GM15510 (cell line): ENCODE measurements around the gene SEMA4A.

Source experiments
- POLR2A ChIP-seq: IDR thresholded peaks from 3 replicates; pipeline ENCODE4 v1.6.1; 2011; ENCODE audit warnings: borderline replicate concordance; ENCODE audit not compliant: insufficient read length; ENCODE audit errors: extremely low read depth

The SEMA4A gene

DNA sequence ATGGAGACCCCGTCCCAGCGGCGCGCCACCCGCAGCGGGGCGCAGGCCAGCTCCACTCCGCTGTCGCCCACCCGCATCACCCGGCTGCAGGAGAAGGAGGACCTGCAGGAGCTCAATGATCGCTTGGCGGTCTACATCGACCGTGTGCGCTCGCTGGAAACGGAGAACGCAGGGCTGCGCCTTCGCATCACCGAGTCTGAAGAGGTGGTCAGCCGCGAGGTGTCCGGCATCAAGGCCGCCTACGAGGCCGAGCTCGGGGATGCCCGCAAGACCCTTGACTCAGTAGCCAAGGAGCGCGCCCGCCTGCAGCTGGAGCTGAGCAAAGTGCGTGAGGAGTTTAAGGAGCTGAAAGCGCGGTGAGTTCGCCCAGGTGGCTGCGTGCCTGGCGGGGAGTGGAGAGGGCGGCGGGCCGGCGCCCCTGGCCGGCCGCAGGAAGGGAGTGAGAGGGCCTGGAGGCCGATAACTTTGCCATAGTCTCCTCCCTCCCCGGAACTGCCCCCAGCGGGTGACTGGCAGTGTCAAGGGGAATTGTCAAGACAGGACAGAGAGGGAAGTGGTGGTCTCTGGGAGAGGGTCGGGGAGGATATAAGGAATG lies 38.4 kb upstream of the SEMA4A start:
- no peak for TF ChIP-seq POLR2A

DNA sequence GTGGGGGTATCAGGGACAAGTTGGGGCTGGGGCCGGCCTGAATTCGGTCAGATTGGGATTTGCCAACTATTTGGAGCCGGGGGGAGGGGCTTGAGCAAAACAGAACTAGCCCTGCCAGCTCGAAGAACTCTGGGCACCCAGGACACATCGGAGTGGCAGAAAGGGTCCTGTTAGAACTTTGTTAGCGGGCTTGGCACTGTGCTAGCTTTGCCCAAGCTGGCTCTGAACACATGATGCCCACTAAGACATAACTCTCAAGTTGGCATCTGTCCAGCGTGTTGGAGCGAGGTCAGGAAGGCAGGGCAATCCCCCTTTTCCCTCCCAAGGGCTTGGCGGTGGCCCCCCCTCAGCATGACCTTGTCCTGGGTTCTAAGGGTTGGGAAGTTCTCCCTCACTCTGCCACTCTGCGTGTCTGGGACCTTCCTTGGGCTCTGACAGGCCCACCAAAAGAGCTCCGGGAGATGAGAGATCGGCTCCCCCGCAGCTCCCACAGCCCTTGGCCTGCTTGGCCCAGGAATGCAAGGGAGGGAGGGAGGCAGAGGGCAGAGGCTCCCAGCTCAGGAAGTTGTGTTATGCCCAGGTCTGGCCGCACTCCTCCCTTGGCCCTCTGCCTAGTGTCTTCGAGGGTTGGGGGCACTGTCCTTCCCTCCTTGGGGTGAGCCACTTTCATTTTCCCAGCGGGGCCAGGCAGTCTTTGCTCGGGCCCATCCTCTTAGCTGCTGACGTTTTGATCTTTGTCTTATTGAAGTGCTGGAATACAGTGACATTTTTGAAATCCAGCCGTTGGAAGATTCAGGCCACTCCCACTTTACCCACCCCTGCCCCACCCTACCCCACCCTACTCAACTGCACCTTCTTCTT lies 37.6 kb upstream of the SEMA4A start:
- no peak for TF ChIP-seq POLR2A

DNA sequence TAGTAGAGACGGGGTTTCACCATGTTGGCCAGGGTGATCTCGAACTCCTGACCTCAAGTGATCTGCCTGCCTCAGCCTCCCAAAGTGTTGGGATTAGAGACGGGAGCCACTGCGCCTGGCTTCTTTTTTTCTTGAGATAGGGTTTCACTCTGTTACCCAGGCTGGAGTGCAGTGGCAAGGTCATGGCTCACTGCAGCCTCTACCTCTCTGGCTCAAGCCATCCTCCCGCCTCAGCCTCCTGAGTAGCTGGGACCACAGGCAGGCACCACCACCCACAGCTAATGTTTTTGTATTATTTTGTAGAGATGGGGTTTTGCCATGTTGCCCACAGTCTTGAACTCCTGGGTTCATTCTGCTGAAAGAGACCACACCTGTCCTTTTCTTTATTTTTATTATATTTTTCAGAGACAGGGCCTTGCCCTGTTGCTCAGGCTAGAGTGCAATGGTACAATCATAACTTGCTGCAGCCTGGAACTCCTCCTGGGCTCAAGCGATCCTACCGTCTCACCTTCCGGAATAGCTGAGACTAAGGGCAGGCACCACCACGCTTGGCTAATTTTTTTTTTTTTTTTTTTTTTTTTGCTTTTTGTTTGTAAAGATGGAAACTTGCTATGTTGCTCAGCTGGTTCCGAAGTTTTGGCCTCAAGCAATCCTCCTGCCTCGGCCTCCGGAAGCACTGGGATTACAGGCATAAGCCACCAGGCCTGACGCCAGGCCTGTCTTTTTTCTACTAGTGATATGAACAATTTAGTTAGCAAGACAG lies 35.8 kb upstream of the SEMA4A start:
- TF ChIP-seq POLR2A: no peak

DNA sequence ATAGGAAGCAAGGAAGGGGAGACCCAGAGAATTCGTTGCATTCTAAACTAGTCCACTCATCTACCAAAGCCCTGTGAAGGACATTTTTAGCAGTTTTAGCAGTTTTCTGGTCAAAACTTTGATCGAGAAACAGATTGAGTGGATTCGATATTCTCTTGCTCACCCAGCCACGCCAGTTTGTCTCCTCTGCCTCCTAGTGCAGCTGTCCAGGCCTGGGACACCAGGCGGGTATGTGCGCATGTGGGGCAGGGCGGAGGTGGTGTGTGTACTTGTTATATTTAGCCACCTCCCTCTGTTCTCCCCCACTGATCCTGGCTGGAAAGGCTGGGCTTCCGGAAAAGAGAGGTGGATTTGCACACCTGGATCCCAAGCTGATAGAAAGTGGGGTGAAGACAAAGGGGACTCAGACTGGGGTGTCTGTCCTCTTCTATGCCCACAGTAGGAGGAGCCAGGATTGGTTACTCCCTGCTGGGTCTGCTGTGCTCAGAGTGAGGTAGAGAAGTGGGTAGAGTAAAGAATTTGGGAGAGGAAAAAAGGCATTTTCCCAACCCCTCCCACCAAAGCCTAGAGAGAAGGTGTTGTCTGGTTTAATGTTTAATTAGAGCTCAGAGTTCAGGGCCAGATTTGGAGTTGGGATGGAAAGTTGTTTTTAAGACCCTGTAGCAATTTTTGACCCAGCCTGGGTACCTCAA lies 35.1 kb upstream of the SEMA4A start:
- TF ChIP-seq POLR2A: no peak

DNA sequence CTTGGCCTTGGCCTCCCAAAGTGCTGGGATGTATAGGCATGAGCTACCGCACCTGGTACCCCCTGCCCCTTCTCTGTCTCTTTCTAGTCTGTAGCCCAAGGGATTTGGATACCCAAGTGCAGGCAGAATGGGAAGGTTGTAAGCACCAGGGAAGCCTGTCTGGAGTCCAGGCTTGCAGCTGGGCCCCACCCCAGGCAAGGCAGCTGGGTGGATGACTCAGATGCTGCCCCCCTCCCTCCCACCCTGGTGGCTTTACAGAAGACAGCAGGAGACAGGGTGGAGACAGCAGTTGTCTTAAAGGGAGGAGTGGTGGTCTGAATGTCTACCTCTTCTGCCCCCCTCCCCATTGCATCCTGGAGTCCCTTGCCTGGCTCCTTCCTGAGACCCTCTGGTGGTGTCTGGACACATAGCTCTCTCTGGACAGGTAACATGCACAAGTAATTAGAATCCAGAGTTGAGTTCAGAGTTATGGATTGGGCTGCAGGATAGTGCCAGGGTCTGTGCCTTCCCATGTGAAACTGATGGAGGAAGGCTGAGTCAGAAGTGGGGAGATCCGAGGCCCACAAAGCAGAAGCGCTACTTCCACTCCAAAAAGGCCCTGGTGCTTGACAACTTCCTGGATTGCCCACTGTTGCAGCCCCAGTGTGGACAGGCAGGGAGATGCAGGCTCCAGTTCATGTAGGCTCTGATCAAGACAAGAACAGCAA lies 33.7 kb upstream of the SEMA4A start:
- TF ChIP-seq POLR2A: no peak

DNA sequence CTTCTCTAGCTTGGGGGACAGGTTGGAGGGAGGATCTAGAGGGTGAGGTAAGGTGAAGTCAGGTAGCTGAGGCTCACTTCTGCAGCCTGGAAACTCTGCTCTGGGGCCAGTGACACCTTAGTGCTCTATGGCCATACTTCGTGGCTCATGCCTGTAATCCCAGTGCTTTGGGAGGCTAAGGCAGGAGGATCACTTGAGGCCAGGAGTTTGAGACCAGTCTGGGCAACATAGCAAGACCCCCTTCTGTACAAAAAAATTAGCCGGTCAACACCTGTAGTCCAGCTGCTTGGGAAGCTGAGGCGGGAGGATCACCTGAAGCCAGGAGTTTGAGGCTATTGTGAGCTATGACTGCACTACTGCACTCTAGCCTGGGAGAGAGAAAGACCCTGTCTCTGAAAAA lies 33.1 kb upstream of the SEMA4A start:
- no peak for TF ChIP-seq POLR2A

DNA sequence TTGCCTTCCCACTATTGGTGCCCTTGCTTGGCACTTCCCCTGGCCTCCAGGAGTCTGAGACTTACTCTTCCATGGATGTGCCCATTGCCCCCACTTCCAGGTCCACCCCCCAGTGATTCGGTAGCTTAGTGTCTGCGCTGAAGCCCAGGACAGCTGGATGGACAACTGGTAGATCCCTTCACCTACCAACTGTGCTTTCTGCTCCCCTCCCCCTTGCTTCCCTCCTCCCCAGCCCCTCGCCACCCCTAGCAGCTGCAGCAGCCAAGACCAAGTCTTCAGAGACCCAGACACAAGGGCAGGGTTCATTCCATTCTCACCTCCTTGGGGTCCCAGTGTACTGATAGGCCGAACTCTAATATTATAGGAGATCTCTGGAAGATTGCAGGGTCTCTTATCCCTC lies 31.9 kb upstream of the SEMA4A start:
- TF ChIP-seq POLR2A: no peak

DNA sequence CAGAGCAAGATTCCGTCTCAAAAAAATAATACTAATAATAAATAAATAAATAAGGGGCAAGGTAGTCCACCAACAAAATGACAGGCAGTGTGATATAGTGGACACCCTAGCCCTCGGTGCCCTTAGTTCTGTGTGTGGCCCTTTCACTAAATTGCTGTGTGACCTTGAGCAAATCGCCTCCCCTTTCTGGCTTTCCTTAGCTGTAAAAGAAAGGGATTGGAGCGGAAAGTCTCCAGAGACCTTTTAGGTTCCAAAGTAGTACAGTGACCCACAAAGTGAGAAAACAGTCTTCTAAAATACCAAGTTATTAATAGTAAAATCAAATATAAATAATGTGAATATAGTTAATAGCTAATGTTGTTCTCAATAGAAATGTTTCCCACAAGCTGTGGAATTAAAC lies 31.3 kb upstream of the SEMA4A start:
- no peak for TF ChIP-seq POLR2A

DNA sequence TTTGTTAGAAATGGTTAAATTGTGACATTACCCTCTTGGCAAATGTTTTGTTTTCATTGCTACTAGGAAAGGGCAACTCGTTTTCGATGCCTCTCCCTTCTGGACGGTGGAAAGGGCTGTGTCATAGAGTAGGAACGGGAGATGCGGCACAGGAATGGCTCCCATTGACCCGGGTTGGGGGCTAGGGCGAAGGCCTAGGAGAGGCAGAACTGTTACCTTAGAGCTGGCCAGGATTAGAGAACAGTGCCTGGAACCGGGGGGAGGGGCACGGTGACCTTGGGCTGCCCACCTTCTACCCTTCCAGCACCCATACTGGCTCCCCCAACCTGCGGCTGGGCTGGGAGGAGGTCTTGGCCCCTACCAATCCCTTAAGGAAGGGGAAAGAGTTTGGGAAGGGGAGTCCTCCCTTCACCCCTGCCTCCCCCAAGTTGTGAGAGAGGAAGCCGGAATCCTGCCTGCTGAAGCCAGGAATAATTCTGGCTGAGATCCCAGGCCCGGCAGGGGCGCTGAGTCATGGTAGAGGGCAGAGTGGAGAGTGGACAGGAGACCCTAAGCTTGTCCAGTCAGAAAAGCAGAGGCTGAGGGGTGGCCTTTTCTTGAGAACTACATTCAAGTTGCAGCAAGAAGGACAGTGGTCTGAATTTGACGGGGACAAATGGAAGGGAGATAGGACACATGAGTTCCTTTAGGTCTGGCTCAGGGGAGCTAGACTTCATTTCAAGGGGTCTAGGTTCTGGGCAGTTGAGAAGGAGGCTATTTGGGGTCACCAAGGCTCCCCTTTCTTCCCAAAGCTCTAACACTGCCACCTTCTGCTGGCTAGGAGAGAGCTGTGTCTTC lies 30.6 kb upstream of the SEMA4A start:
- TF ChIP-seq POLR2A: no peak

DNA sequence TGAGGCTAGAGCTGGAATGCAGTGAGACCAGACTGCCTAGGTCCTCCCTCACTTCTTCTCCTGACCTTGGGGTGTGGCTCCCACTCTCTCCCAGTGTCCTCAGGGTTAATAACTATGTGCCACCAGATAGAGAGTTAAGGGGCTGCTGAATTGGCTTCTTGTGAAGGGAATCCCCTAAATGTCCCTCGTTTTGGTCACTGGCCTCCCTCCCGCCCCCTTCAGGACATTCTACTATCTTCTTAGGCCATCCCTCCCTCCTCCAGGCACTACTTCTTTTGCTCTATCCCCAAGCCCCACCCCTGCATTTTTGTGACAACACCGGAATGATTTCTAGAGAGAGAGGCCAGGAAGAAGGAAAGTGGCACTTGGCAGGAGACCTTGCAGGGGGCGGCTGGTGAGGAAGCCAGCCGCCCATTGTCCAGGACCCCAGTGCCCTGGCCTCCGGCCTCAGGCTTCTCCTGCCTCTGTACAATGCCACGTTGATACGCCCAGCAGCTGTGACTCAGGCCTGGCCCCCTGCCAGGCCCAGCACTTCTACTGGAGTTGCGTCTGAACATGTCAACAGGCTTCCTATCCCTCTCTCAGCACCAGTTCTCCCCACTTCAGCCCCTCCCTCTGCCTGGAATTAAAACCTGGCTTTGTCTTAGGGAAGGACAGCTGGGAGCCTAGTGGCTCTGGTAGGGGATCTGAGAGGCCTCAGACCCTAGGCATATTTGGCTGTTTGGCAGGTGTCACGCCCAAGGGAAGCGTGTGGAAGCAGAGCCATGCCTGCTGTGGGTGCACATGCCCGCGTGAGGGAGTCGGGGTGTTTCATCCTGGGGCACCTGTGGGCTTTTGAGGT lies 29.8 kb upstream of the SEMA4A start:
- TF ChIP-seq POLR2A: no peak

DNA sequence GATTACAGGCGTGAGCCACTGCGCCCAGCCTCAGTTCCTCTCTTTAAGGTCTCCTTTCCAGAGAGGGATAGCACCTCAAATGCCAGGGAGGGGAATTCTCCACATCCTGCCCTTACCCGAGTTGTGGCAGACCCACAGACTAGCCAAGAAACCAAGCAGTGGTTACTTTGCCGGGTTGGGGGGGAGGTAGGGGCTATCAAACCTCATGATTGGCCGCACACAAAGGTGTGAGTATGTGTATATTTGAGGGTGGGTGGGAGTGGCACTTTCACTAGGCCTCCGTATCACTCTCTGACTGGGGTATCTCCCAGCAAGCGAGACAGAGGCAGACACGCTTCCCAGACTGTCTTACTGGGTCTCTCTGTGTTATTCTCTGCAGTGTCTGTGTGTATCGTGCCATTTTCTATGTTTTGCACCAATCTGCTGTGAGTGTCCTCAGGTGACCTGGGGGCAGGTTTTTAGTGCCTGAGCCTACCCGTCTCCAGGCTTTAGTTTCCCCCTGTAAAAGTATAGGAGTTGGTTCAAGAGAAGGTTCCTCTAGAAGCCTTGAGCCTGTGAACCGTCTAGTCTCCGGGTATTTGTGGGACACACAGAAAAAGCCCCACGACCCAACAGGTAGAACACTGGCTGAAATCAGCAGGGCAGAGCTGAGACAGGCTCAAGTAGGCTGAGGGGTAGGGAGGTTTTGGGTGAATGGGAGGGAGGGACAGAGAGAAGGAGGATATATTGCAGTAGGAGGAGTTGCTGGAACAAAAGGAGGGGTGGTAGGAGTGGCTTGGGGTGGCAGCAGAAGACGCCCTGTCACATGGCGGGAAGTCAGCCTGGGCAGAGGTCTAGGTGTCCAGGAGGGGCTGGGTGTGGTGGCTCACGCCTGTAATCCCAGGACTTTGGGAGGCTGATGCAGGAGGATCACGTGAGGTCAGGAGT lies 28.6 kb upstream of the SEMA4A start:
- no peak for TF ChIP-seq POLR2A
